Measurements from ENCODE around the gene TIMM21. TPM values are rescaled to one million over a fixed set of nuclear protein-coding genes. Genes with fewer than 3 reads are reported as not detected.

The TIMM21 gene
- total and polyA plus RNA-seq, 4 donors, result 22.0 to 39.2 (median 30.0) TPM

- 94% methylated on average over 6 of the region's 6 CpGs for WGBS
- TF ChIP-seq CTCF (IDR thresholded peaks at IDR 0.05; ENCODE audit: low read depth, low read length, missing input control) (no peak), SP1 (IDR thresholded peaks at IDR 0.05) (no peak), RAD21 (IDR thresholded peaks at IDR 0.05) (no peak), RXRA (IDR thresholded peaks at IDR 0.05) (no peak), MAX (IDR thresholded peaks at IDR 0.05) (no peak), ATF3 (IDR thresholded peaks at IDR 0.05) (no peak), NR2F2 (IDR thresholded peaks at IDR 0.05) (no peak), HNF4A (conservative IDR thresholded peaks at IDR 0.05) (no peak), ZBTB33 (IDR thresholded peaks at IDR 0.05) (no peak), FOXA2 (IDR thresholded peaks at IDR 0.05) (no peak), FOXA1 (IDR thresholded peaks at IDR 0.05) (no peak), REST (IDR thresholded peaks at IDR 0.05) (no peak), JUND (IDR thresholded peaks at IDR 0.05) (no peak), EGR1 (IDR thresholded peaks at IDR 0.05; ENCODE audit: low read depth in 2 of 2) (no peak), HNF4G (IDR thresholded peaks at IDR 0.05) (no peak), YY1 (IDR thresholded peaks at IDR 0.05) (no peak), GABPA (IDR thresholded peaks at IDR 0.05 in 1 of 2, conservative IDR thresholded peaks at IDR 0.05 in 1 of 2) (no peak), TAF1 (conservative IDR thresholded peaks at IDR 0.05) (no peak)
- peaks cover 0 to 22% (median 20%) of the 10 kb centered on the region in 4 donors for H3K36me3 ChIP-seq (ENCODE audit: control insufficient read depth in 4 of 4, insufficient read depth in 3 of 4, low read depth in 1 of 4, low read length in 3 of 4)
- no peak overlapping the region for H3K9ac ChIP-seq (ENCODE audit: low read depth in 1 of 2, low read length in 2 of 2)
- H3K9me3 ChIP-seq (ENCODE audit: control insufficient read depth in 4 of 4, low read length in 3 of 4), result no peaks in the 10 kb centered on the region
- no peak for DNase-seq (ENCODE audit: low spot score)
- H3K4me1 ChIP-seq (ENCODE audit: control insufficient read depth in 4 of 4, insufficient read depth in 4 of 4, low read length in 3 of 4), result peaks cover 8 to 24% (median 20%) of the 10 kb centered on the region in 4 donors
- no peaks in the 10 kb centered on the region for H3K27me3 ChIP-seq (ENCODE audit: control insufficient read depth in 4 of 4, insufficient read depth in 4 of 4, low read length in 3 of 4)
- H3K27ac ChIP-seq (ENCODE audit: low read depth in 1 of 2, low read length in 2 of 2), result no peak overlapping the region
- no peak overlapping the region for H3K4me3 ChIP-seq (ENCODE audit: low read depth in 1 of 3, low read length in 3 of 3)
Measured at GRCh38 chr18:74152270-74152669, 3.9 kb downstream of the TIMM21 start.
